Progenitor cell of endocrine pancreas (in vitro differentiated cells): Measurements from ENCODE around the gene NECTIN1. TPM values are rescaled to one million over a fixed set of nuclear protein-coding genes. Genes with fewer than 3 reads are reported as not detected.

Experiments used
- DNase-seq: peaks from one replicate; pipeline ENCODE4 v3.0.0; 2021; ENCODE audit warnings: low spot score; ENCODE audit not compliant: unreplicated experiment
- H3K27ac Mint-ChIP-seq: 2 replicates; pipeline ENCODE4 v1.8.0; 2021; ENCODE audit warnings: mild to moderate bottlenecking, moderate library complexity, mixed read lengths
- H3K27me3 Mint-ChIP-seq: 2 replicates; pipeline ENCODE4 v1.8.0; 2021; ENCODE audit warnings: mixed read lengths
- H3K36me3 Mint-ChIP-seq: 2 replicates; pipeline ENCODE4 v1.8.0; 2022; ENCODE audit warnings: mixed read lengths; ENCODE audit not compliant: insufficient read depth
- H3K4me1 Mint-ChIP-seq: 2 replicates; pipeline ENCODE4 v1.8.0; 2021; ENCODE audit warnings: low read depth, mixed read lengths
- H3K4me3 Mint-ChIP-seq: 2 replicates; pipeline ENCODE4 v1.8.0; 2021; ENCODE audit warnings: low read depth, mild to moderate bottlenecking, moderate library complexity, mixed read lengths
- H3K9me3 Mint-ChIP-seq: 2 replicates; pipeline ENCODE4 v1.8.0; 2021; ENCODE audit warnings: low read depth, mixed read lengths
- CTCF ChIP-seq: fragments of 200-600 bp; sonication (generic); IDR thresholded peaks from one replicate; pipeline ENCODE4 v1.5.0; 2021; ENCODE audit warnings: antibody characterized with exemption, mild to moderate bottlenecking; ENCODE audit not compliant: unreplicated experiment
- total RNA-seq: library from RNA; stranded (reverse); gene quantifications from 2 replicates; pipeline ENCODE4 v1.2.1, GENCODE V29; 2021

NECTIN1 gene
- total RNA-seq, 1 donor from 2014 or later, result 42.1 TPM

GRCh38 chr11:119645018-119645417, 84.0 kb downstream of the NECTIN1 start:
- H3K27ac Mint-ChIP-seq, result no peak overlapping the region
- H3K9me3 Mint-ChIP-seq, result no peaks in the 10 kb centered on the region
- H3K27me3 Mint-ChIP-seq, result peaks cover 22% of the 10 kb centered on the region
- H3K4me3 Mint-ChIP-seq, result no peak overlapping the region
- H3K36me3 Mint-ChIP-seq, result no peaks in the 10 kb centered on the region
- no peak for DNase-seq
- TF ChIP-seq CTCF, result no peak
- H3K4me1 Mint-ChIP-seq, result peaks cover 3% of the 10 kb centered on the region

GRCh38 chr11:119644502-119644901, 84.5 kb downstream of the NECTIN1 start:
- no peak for DNase-seq
- Mint-ChIP-seq H3K27me3 (peaks cover 19% of the 10 kb centered on the region), H3K9me3 (no peaks in the 10 kb centered on the region), H3K4me3 (no peak overlapping the region), H3K27ac (no peak overlapping the region), H3K36me3 (no peaks in the 10 kb centered on the region), H3K4me1 (peaks cover 3% of the 10 kb centered on the region)
- TF ChIP-seq CTCF, result no peak

GRCh38 chr11:119643876-119644225, 85.1 kb downstream of the NECTIN1 start:
- no peak overlapping the region for H3K4me3 Mint-ChIP-seq
- peaks cover 3% of the 10 kb centered on the region for H3K4me1 Mint-ChIP-seq
- peaks cover 20% of the 10 kb centered on the region for H3K27me3 Mint-ChIP-seq
- no peaks in the 10 kb centered on the region for H3K9me3 Mint-ChIP-seq
- no peaks in the 10 kb centered on the region for H3K36me3 Mint-ChIP-seq
- H3K27ac Mint-ChIP-seq, result no peak overlapping the region
- no peak for DNase-seq
- no peak for TF ChIP-seq CTCF

GRCh38 chr11:119643212-119643875, 85.7 kb downstream of the NECTIN1 start:
- TF ChIP-seq CTCF, result no peak
- no peak overlapping the region for H3K27ac Mint-ChIP-seq
- H3K4me1 Mint-ChIP-seq, result peaks cover 3% of the 10 kb centered on the region
- no peak for DNase-seq
- H3K36me3 Mint-ChIP-seq, result no peaks in the 10 kb centered on the region
- H3K27me3 Mint-ChIP-seq, result peaks cover 19% of the 10 kb centered on the region
- H3K9me3 Mint-ChIP-seq, result no peaks in the 10 kb centered on the region
- H3K4me3 Mint-ChIP-seq, result no peak overlapping the region

GRCh38 chr11:119641983-119642745, 86.8 kb downstream of the NECTIN1 start:
- Mint-ChIP-seq H3K27me3 (peaks cover 19% of the 10 kb centered on the region), H3K36me3 (no peaks in the 10 kb centered on the region), H3K4me3 (no peak overlapping the region), H3K27ac (no peak overlapping the region), H3K4me1 (peaks cover 3% of the 10 kb centered on the region), H3K9me3 (no peaks in the 10 kb centered on the region)
- DNase-seq, result no peak
- TF ChIP-seq CTCF, result peak; percentile 38
